HG02642 (cell line): ENCODE data around the gene CEACAM3.

Source experiments
- ATAC-seq: cut with Tn5 transposase; IDR thresholded peaks from one replicate; pipeline ENCODE4 v1.9.1; 2021; ENCODE audit warnings: mild to moderate bottlenecking; ENCODE audit not compliant: unreplicated experiment, poor library complexity

CEACAM3 gene

DNA sequence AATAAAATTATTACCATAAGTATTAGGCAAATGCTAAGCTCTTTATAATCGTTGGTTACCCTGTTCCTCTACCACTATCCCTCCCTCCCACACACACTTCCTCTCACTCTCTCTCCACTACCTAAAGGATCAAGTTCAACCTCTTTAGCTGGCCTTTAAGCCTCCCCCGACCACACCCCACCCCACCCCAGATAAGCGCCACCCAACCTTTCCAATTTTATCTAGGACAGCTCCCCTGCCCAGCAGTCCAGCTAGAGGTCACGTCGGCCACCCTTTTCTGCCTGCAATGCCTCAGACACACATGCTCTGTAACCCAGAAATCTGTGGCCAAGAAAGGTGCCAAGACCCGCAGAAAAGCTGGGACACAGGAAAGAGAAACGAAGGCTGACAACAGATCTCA is 47.0 kb downstream of the CEACAM3 start:
- no peak for ATAC-seq

DNA sequence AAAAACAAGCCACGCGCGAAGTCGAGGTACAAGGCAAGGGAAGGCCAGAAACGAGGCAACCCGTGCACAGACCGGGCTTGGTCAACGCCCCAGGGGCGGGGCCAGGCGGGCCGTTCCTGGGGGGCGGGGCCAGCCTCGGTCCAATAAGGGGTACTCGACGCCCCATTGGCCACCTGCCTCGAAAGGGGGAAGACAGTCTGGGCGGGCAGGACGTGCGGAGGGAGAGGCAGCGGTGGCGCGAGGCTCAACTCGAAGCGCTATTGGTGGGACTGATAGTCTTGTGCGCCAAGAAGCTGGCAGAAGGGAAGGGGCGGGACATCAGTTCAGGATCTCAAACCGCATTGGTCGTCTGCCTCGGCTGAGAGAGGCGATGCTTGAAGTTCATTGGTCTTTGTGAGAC is 48.2 kb downstream of the CEACAM3 start, which contains the start of gene LYPD4:
Gene LYPD4, minus strand, starts transcription at position 83 of the 400 bp plus-strand sequence. CDS start 5,398 bp downstream, outside the sequence.
- ATAC-seq: no peak

- no peak for ATAC-seq
Measured at GRCh38 chr19:41845001-41845050, 48.4 kb downstream of the CEACAM3 start, which contains the start of gene DMRTC2. Gene DMRTC2, plus strand, starts transcription at chr19:41845042. Its CDS starts 2,387 bp downstream, at chr19:41847429.

DNA sequence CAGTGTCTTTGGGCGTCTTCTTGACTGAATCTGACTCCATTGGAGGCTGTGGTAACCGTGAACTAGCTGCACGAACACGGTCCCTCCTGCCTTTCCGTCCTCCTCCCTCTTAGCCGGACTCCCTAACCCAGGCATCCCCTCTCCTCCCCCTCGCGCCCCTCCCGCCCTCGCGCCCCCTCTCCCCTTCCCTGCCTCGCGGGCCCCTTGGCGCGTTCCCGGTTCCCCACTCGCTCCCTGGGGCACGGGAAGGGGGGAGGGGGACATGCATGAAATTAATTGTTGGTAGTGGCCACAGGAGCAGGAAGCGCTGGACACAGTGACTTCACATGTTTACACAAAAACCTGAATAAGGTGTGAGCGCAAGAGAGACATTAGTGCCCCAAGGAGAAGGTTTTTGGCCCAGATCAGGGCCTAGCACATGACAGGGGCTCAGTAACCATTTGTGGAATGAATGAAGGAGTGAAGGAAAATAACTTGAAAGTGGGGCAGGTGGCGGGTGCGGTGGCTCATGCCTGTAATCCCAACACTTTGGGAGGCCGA is 48.7 kb downstream of the CEACAM3 start:
- ATAC-seq: no peak

- ATAC-seq: no peak
Measured at GRCh38 chr19:41847351-41848105, 51.1 kb downstream of the CEACAM3 start.

- ATAC-seq: no peak
Measured at GRCh38 chr19:41848666-41849065, 52.3 kb downstream of the CEACAM3 start.

DNA sequence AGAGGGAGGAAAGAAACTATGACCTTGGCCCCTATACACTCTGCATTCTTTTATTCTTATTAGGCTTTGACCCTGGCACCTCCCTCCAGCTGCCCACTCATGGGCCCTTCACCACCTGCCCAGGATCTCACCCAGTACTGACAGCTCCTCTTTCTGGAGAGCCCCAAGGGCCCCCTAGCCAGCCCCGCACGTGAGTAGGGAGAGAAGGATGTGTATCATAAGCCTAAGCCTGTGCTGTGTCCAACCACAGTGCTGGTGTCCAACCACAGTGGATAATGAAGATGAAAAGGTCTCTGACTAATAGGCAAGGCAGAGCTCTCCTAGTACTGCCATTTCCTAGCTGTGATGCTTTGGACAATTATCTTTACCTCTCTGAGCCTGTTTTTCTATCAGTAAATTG is 52.7 kb downstream of the CEACAM3 start:
- no peak for ATAC-seq

- no peak for ATAC-seq
Measured at GRCh38 chr19:41850381-41850780, 54.0 kb downstream of the CEACAM3 start.

GRCh38 chr19:41851456-41851855 is 55.1 kb downstream of the CEACAM3 start:
- ATAC-seq: no peak

GRCh38 chr19:41853344-41853743 is 57.0 kb downstream of the CEACAM3 start:
- ATAC-seq: no peak

DNA sequence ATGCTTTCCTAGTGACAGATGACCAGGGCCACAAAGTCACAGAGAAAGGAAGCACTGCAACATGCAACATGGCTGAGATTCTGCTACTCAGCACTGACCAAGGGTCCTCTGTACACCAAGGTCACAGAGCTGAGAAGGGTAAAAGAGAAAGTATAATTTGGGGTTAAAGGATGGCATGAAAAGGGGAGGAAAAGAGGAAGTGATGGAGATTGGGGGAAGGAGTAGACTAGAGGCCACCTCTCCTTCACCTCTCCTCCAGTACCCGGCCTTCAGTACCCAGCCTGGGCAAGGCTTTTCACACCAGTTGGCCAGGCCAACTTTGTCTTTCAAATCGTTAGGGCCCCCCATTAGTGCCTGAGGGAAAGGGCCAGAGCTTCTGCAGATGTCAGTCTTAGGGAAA is 57.4 kb downstream of the CEACAM3 start:
- ATAC-seq: no peak

GRCh38 chr19:41859213-41859617 is 62.8 kb downstream of the CEACAM3 start:
- ATAC-seq: no peak

GRCh38 chr19:41859618-41860418 is 63.4 kb downstream of the CEACAM3 start, which contains the start of gene RPS19:
Gene RPS19, plus strand, starts transcription at chr19:41860255. Its CDS starts 520 bp downstream, at chr19:41860775.
- ATAC-seq: peak; percentile 84

DNA sequence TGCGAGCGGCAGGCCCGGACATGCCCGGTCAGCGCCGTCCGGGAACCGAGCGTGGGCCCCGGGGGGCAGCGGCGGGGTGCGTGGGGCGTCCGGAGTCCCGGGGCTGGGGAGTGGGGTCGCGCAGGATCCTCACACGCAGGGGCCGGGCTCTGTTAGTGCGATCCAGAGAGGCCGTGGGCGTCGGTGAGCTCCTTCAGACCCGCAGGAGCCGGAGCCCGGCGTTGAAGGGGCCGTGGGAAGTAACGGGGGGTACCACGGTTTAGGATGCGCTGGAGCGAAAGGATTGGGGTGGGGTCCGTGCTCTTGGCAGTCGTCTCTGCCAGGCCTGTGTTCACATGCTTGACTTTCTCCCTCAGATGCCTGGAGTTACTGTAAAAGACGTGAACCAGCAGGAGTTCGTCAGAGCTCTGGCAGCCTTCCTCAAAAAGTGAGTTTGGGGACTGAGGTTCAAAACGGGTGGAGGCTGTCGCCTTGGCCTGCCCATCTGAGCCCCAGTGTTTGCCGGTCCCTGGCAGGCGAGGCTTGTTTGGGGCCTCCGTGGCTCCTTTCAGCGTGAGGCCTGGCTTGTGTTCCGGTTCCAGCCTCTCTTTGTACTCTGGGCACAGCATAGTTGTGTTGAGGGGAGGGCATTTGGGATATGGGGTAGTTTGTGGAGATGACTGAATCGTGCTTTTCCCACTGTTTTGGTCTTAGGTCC is 64.2 kb downstream of the CEACAM3 start:
- no peak for ATAC-seq
